HCT116 (cell line): ENCODE results near the gene SUSD2. TPM values are rescaled to one million over a fixed set of nuclear protein-coding genes. Genes with fewer than 3 reads are reported as not detected.
A peak's percentile ranks its signal among the peaks of the same experiment; 100 is the strongest.

Experiments
- ATAC-seq: fragments of 200-7000 bp; cut with Tn5 transposase; 2 replicates; pipeline ENCODE4 v1.9.1; 2020; ENCODE audit warnings: mild to moderate bottlenecking, moderate library complexity
- BruUV-seq: library from RNA; stranded (reverse); fragments of 400-500 nt; replicated peaks from 2 replicates; lab custom pipeline; 2021; lab: Mats Ljungman, UMichigan
- CTCF ChIA-PET: fragments of 300-600 bp; sonication (Branson Sonifier 250); formaldehyde crosslinking; loops from one replicate; lab custom pipeline; 2021; ENCODE audit warnings: antibody characterized with exemption; lab: Charles Lee
- POLR2A ChIA-PET: fragments of 300-600, 350-600 bp; sonication (Branson Sonifier 250); formaldehyde crosslinking; loops from one replicate; lab custom pipeline; 2021; ENCODE audit warnings: antibody characterized with exemption; lab: Charles Lee
- RAD21 ChIA-PET, 2 experiments: fragments of 300-600 bp; sonication (Branson Sonifier 250); formaldehyde crosslinking; loops; one replicate each; lab custom pipeline; 2023; ENCODE audit warnings: low total read pairs in 2 of 2; ENCODE audit not compliant: uncharacterized antibody in 2 of 2, unreplicated experiment in 2 of 2, low non-redundant PET in 1 of 2; lab: Charles Lee
- DNase-seq: peaks from one replicate; pipeline ENCODE4 v3.0.0-alpha.2; 2010; ENCODE audit warnings: low read depth, low spot score
- H2AFZ ChIP-seq: fragments of 200-600 bp; shearing (Covaris generic), sonication (generic); 2 replicates; pipeline ENCODE4 v1.6.1; 2017; ENCODE audit warnings: low read depth, mixed run types, mixed read lengths, antibody characterized with exemption, low read length; ENCODE audit not compliant: poor library complexity, severe bottlenecking
- H3K27ac ChIP-seq: 2 replicates; pipeline ENCODE4 v1.5.1; 2012; ENCODE audit warnings: low read depth, low read length
- H3K27me3 ChIP-seq: fragments of 200-600 bp; sonication (generic); 2 replicates; pipeline ENCODE4 v1.6.1; 2016; ENCODE audit warnings: mixed run types, low read length, mixed read lengths; ENCODE audit not compliant: insufficient read depth
- H3K36me3 ChIP-seq, 2 experiments: fragments of 200-500 bp in 1 of 2; fragments of 200-600 bp in 1 of 2; sonication (Bioruptor generic) in 1 of 2; sonication (generic) in 1 of 2; 2 replicates each; pipeline versions ENCODE4 v1.5.1 to v1.6.1; 2014 to 2016; ENCODE audit warnings: low read length in 2 of 2, inconsistent platforms in 1 of 2, mixed read lengths in 1 of 2, mixed run types in 1 of 2; ENCODE audit not compliant: insufficient read depth in 2 of 2, control insufficient read depth in 1 of 2
- H3K4me1 ChIP-seq, 2 experiments: fragments of 200-600 bp in 1 of 2; sonication (generic) in 1 of 2; 2 replicates each; pipeline versions ENCODE4 v1.5.1 to v1.6.1; 2012 to 2017; ENCODE audit warnings: low read length in 2 of 2, inconsistent platforms in 1 of 2, mild to moderate bottlenecking in 1 of 2, mixed read lengths in 1 of 2, mixed run types in 1 of 2, moderate library complexity in 1 of 2; ENCODE audit not compliant: insufficient read depth in 2 of 2, control insufficient read depth in 1 of 2
- H3K4me2 ChIP-seq: fragments of 200-600 bp; sonication (generic); 2 replicates; pipeline ENCODE4 v1.6.1; 2017; ENCODE audit warnings: mixed run types, low read length, mixed read lengths
- H3K4me3 ChIP-seq, 2 experiments: fragments of 200-600 bp in 1 of 2; sonication (generic) in 1 of 2; replicated peaks in 1 of 2; 2 replicates each; pipeline ENCODE4 v1.5.1; 2011 to 2016; ENCODE audit warnings: low read length in 2 of 2, control low read depth in 1 of 2, low read depth in 1 of 2, mild to moderate bottlenecking in 1 of 2, mixed read lengths in 1 of 2, mixed run types in 1 of 2
- H3K79me2 ChIP-seq: fragments of 200-600 bp; sonication (generic); 2 replicates; pipeline ENCODE4 v1.6.1; 2017; ENCODE audit warnings: mild to moderate bottlenecking, mixed run types, low read length, moderate library complexity, mixed read lengths; ENCODE audit not compliant: insufficient read depth
- H3K9ac ChIP-seq: fragments of 200-600 bp; sonication (generic); 2 replicates; pipeline ENCODE4 v1.6.1; 2016; ENCODE audit warnings: low read length, mixed read lengths
- H3K9me2 ChIP-seq: fragments of 200-600 bp; sonication (generic), shearing (Covaris generic); 2 replicates; pipeline ENCODE4 v1.6.1; 2017; ENCODE audit warnings: mixed run types, mild to moderate bottlenecking, moderate library complexity; ENCODE audit not compliant: insufficient read depth
- H3K9me3 ChIP-seq, 2 experiments: fragments of 200-500 bp in 1 of 2; fragments of 200-600 bp in 1 of 2; sonication (Bioruptor generic) in 1 of 2; sonication (generic) in 1 of 2; 2 replicates each; pipeline ENCODE4 v1.6.1; 2014 to 2017; ENCODE audit warnings: low read length in 2 of 2, mixed read lengths in 2 of 2, inconsistent platforms in 1 of 2, low read depth in 1 of 2, mild to moderate bottlenecking in 1 of 2, mixed run types in 1 of 2, moderate library complexity in 1 of 2; ENCODE audit not compliant: control insufficient read depth in 1 of 2, insufficient read depth in 1 of 2
- H4K20me1 ChIP-seq: fragments of 200-600 bp; sonication (generic), shearing (Covaris generic); 2 replicates; pipeline ENCODE4 v1.6.1; 2017; ENCODE audit warnings: mixed run types, mild to moderate bottlenecking, moderate library complexity; ENCODE audit not compliant: insufficient read depth
- CBX3 ChIP-seq: IDR thresholded peaks from 2 replicates; pipeline ENCODE4 v1.6.1; 2012; ENCODE audit warnings: low read depth
- CEBPB ChIP-seq: IDR thresholded peaks from 2 replicates; pipeline ENCODE4 v1.6.1; 2012; ENCODE audit warnings: low read depth
- ELF1 ChIP-seq: IDR thresholded peaks from 2 replicates; pipeline ENCODE4 v1.6.1; 2012; ENCODE audit warnings: low read depth, borderline replicate concordance
- EZH2 ChIP-seq: fragments of 200-600 bp; sonication (generic); IDR thresholded peaks from 2 replicates; pipeline ENCODE4 v1.6.1; 2017; ENCODE audit warnings: antibody characterized with exemption, mixed run types
- FOSL1 ChIP-seq: IDR thresholded peaks from 2 replicates; pipeline ENCODE4 v1.6.1; 2012; ENCODE audit warnings: low read depth
- SIN3A ChIP-seq: IDR thresholded peaks from 2 replicates; pipeline ENCODE4 v1.6.1; 2012; ENCODE audit warnings: low read depth
- TCF7L2 ChIP-seq: IDR thresholded peaks from 2 replicates; pipeline ENCODE4 v1.7.0; 2011; ENCODE audit warnings: borderline replicate concordance, inconsistent platforms; ENCODE audit not compliant: insufficient read depth, insufficient read length; ENCODE audit errors: extremely low read depth
- YY1 ChIP-seq: IDR thresholded peaks from 2 replicates; pipeline ENCODE4 v1.6.1; 2011; ENCODE audit warnings: low read length, low read depth, moderate library complexity, mild to moderate bottlenecking; ENCODE audit not compliant: insufficient replicate concordance; ENCODE audit errors: extremely low read depth
- intact Hi-C: fragments of 100-400 bp; cut with micrococcal nuclease; formaldehyde crosslinking; loops from 2 replicates; pipeline ENCODE4 v1.10.0; 2022
- total RNA-seq: library from RNA; stranded (reverse); gene quantifications from one replicate; pipeline ENCODE4 v1.2.1, GENCODE V29; 2021; ENCODE audit not compliant: unreplicated experiment
- TF ChIP-seq, protein P1 (sequence below): IDR thresholded peaks from 2 replicates; pipeline ENCODE4 v1.6.1; 2012
- TF ChIP-seq, protein P2 (sequence below): IDR thresholded peaks from 2 replicates; pipeline ENCODE4 v1.6.1; 2012

The SUSD2 gene
- total RNA-seq, 1 experiment from 2014 or later = 6.6 TPM

DNA sequence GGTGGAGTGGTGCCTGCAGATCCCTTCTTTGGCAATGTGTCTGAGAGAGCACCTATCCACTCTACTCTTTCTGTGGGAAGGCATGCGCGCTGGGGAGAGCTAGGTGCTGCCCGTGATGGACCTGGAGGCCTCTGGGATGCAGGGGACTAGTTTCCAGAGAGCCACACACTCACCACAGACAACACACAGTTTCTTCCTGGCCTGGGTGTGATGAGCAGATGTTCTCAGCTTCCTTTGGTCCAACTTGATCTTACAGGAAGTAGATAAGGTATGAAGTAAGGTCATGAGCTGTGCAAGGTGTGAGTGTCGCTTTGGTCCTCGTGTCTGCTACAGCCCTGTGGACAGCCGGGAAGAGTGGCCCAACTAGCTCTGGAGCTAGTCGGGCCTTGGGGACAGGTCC is 27.3 kb upstream of the SUSD2 start:
- no peak overlapping the region for H2AFZ ChIP-seq
- DNase-seq = no peak
- no peak overlapping the region for H3K9ac ChIP-seq
- RAD21 ChIA-PET = no interaction called here
- BruUV-seq = no TSS peak
- H3K4me1 ChIP-seq = peaks cover 18 to 31% of the 10 kb centered on the region in 2 experiments
- intact Hi-C loops = loop anchor here (10.0 kb wide), 1 partner anchor 139 kb away; the partner anchor contains the start of gene CABIN1
- no peaks in the 10 kb centered on the region for H3K27me3 ChIP-seq
- H4K20me1 ChIP-seq = no peaks in the 10 kb centered on the region
- POLR2A ChIA-PET = no interaction called here
- H3K9me2 ChIP-seq = no peaks in the 10 kb centered on the region
- CTCF ChIA-PET = interaction anchor here (4.4 kb wide), 1 partner anchor 21 kb away, joined by 29 read pairs; no protein-coding TSS in a partner anchor
- TF ChIP-seq, protein P1, sequence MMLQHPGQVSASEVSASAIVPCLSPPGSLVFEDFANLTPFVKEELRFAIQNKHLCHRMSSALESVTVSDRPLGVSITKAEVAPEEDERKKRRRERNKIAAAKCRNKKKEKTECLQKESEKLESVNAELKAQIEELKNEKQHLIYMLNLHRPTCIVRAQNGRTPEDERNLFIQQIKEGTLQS = no peak
- TF ChIP-seq CBX3 = no peak
- no peak for TF ChIP-seq YY1
- no peak for TF ChIP-seq ELF1
- no peak for TF ChIP-seq EZH2
- TF ChIP-seq SIN3A = no peak
- TF ChIP-seq CEBPB = no peak
- TF ChIP-seq, protein P2, sequence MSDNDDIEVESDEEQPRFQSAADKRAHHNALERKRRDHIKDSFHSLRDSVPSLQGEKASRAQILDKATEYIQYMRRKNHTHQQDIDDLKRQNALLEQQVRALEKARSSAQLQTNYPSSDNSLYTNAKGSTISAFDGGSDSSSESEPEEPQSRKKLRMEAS = no peak
- TF ChIP-seq TCF7L2 = no peak
- no peak for TF ChIP-seq FOSL1
- TF ChIP-seq, all 23 proteins: peak for 0
- Histone ChIP-seq H3K4me3 (no peak overlapping the region), H3K4me2 (no peak overlapping the region), H3K79me2 (no peaks in the 10 kb centered on the region), H3K36me3 (no peaks in the 10 kb centered on the region), H3K27ac (no peak overlapping the region), H3K9me3 (no peaks in the 10 kb centered on the region)
- ATAC-seq = no peak

GRCh38 chr22:24154826-24155225 is 26.5 kb upstream of the SUSD2 start:
- BruUV-seq = no TSS peak
- no peak overlapping the region for H2AFZ ChIP-seq
- H3K36me3 ChIP-seq = no peaks in the 10 kb centered on the region
- H3K4me1 ChIP-seq = peaks cover 18 to 31% of the 10 kb centered on the region in 2 experiments
- H3K4me3 ChIP-seq = peak overlapping the region in 1 of 2 experiments; percentile 55; a peak in 1 of 4 replicates
- TF ChIP-seq, protein P2 = no peak
- no peak for TF ChIP-seq YY1
- ChIA-PET CTCF (interaction anchor here (0.9 to 4.4 kb wide), 3 partner anchors 15 to 93 kb away, joined by 3 to 29 read pairs (median 4); no protein-coding TSS in a partner anchor), POLR2A (no interaction called here), RAD21 (no interaction called here)
- no peaks in the 10 kb centered on the region for H3K9me2 ChIP-seq
- no peak overlapping the region for H3K27ac ChIP-seq
- H3K4me2 ChIP-seq = peak overlapping the region; percentile 98; the same call in 1 of the 2 replicates
- intact Hi-C loops = loop anchor here (10.0 kb wide), 1 partner anchor 140 kb away; the partner anchor contains the start of gene CABIN1
- no peaks in the 10 kb centered on the region for H3K27me3 ChIP-seq
- no peaks in the 10 kb centered on the region for H4K20me1 ChIP-seq
- no peaks in the 10 kb centered on the region for H3K79me2 ChIP-seq
- H3K9me3 ChIP-seq = no peaks in the 10 kb centered on the region
- DNase-seq (no peak), ATAC-seq (no peak)
- no peak overlapping the region for H3K9ac ChIP-seq
